B cell (primary cell): ENCODE results near the gene NPM3. TPM values are rescaled to one million over a fixed set of nuclear protein-coding genes. Genes with fewer than 3 reads are reported as not detected.
A peak's percentile ranks its signal among the peaks of the same experiment; 100 is the strongest.

Experiments used
- ATAC-seq: fragments of 200-7000 bp; cut with Tn5 transposase; one replicate; pipeline ENCODE4 v1.10.0; 2021; ENCODE audit warnings: low read depth, mild to moderate bottlenecking, moderate number of reproducible peaks, moderate library complexity
- CTCF ChIA-PET: fragments of 350-600 bp; sonication (Branson Sonifier 250); formaldehyde crosslinking; loops from one replicate; lab custom pipeline; 2021; ENCODE audit warnings: antibody characterized with exemption, inconsistent platforms; lab: Charles Lee
- POLR2A ChIA-PET: fragments of 350-600 bp; sonication (Branson Sonifier 250); formaldehyde crosslinking; loops from one replicate; lab custom pipeline; 2021; ENCODE audit warnings: antibody characterized with exemption; lab: Charles Lee
- DNase-seq: peaks from one replicate; pipeline ENCODE4 v3.0.0; 2013
- H2AFZ ChIP-seq: 2 replicates; pipeline ENCODE4 v1.6.1; 2012; ENCODE audit warnings: mild to moderate bottlenecking, low read depth, low read length; ENCODE audit not compliant: insufficient read depth, poor library complexity, severe bottlenecking
- H3K27ac ChIP-seq, 2 donors: 1 replicate in 1 of 2; 2 replicates in 1 of 2; pipeline ENCODE4 v1.5.1; 2012 to 2013; ENCODE audit warnings: low read length in 2 of 2, mild to moderate bottlenecking in 2 of 2, moderate library complexity in 1 of 2
- H3K27me3 ChIP-seq, 4 experiments: fragments of 200-600 bp in 1 of 4; sonication (generic) in 1 of 4; replicated peaks in 1 of 4; 1 replicate in 2 of 4; 2 replicates in 2 of 4; pipeline versions ENCODE4 v1.6.1 to v1.7.0; 2013 to 2016; ENCODE audit warnings: low read length in 3 of 4, mild to moderate bottlenecking in 2 of 4, mixed read lengths in 1 of 4, moderate library complexity in 1 of 4; ENCODE audit not compliant: insufficient read depth in 4 of 4, control insufficient read depth in 3 of 4; ENCODE audit errors: control extremely low read depth in 1 of 4
- H3K36me3 ChIP-seq, 2 experiments: replicated peaks in 1 of 2; 1 replicate in 1 of 2; 2 replicates in 1 of 2; pipeline versions ENCODE4 v1.6.1 to v1.7.1; 2013; ENCODE audit warnings: low read length in 1 of 2; ENCODE audit not compliant: insufficient read depth in 2 of 2, control insufficient read depth in 1 of 2; ENCODE audit errors: control extremely low read depth in 1 of 2, extremely low read depth in 1 of 2
- H3K4me1 ChIP-seq, 2 donors: fragments of 200-600 bp in 1 of 2; sonication (generic) in 1 of 2; 1 replicate in 1 of 2; 2 replicates in 1 of 2; pipeline versions ENCODE4 v1.5.1 to v1.6.1; 2013 to 2017; ENCODE audit warnings: low read length in 2 of 2; ENCODE audit not compliant: control insufficient read depth in 2 of 2, insufficient read depth in 2 of 2
- H3K4me2 ChIP-seq: replicated peaks from 2 replicates; pipeline ENCODE3; 2012; ENCODE audit warnings: mild to moderate bottlenecking, low read depth, low read length; ENCODE audit not compliant: poor library complexity, severe bottlenecking
- H3K4me3 ChIP-seq, 5 experiments: fragments of 200-600 bp in 1 of 5; sonication (generic) in 1 of 5; 1 replicate in 3 of 5; 2 replicates in 2 of 5; pipeline versions ENCODE4 v1.5.1 to v1.7.0; 2011 to 2016; ENCODE audit warnings: low read length in 4 of 5, mild to moderate bottlenecking in 4 of 5, low read depth in 2 of 5, control low read depth in 1 of 5, moderate library complexity in 1 of 5; ENCODE audit not compliant: insufficient read depth in 1 of 5; ENCODE audit errors: control extremely low read depth in 1 of 5, extremely low read depth in 1 of 5
- H3K79me2 ChIP-seq: fragments of 200-600 bp; sonication (generic); one replicate; pipeline ENCODE4 v1.6.0; 2016; ENCODE audit warnings: low read length; ENCODE audit not compliant: control insufficient read depth, insufficient read depth
- H3K9ac ChIP-seq: fragments of 200-600 bp; sonication (generic); 2 replicates; pipeline ENCODE4 v1.6.1; 2017; ENCODE audit warnings: mild to moderate bottlenecking, low read length, moderate library complexity
- H3K9me3 ChIP-seq, 3 donors: one replicate each; pipeline versions ENCODE4 v1.6.1 to v1.7.1; 2013; ENCODE audit warnings: low read length in 2 of 3; ENCODE audit not compliant: control insufficient read depth in 2 of 3, insufficient read depth in 1 of 3; ENCODE audit errors: control extremely low read depth in 1 of 3
- H4K20me1 ChIP-seq: 2 replicates; pipeline ENCODE4 v1.6.0; 2012; ENCODE audit warnings: mild to moderate bottlenecking, low read length; ENCODE audit not compliant: insufficient read depth, control insufficient read depth, poor library complexity, severe bottlenecking
- H3K27ac Mint-ChIP-seq: one replicate; pipeline ENCODE4 v1.8.0; 2021; ENCODE audit warnings: mixed read lengths
- H3K27me3 Mint-ChIP-seq: one replicate; pipeline ENCODE4 v1.8.0; 2021; ENCODE audit warnings: mixed read lengths
- H3K4me1 Mint-ChIP-seq: one replicate; pipeline ENCODE4 v1.8.0; 2021; ENCODE audit warnings: mixed read lengths
- H3K4me3 Mint-ChIP-seq: one replicate; pipeline ENCODE4 v1.8.0; 2021; ENCODE audit warnings: mixed read lengths
- H3K9me3 Mint-ChIP-seq: one replicate; pipeline ENCODE4 v1.8.0; 2022; ENCODE audit warnings: mixed read lengths; ENCODE audit not compliant: insufficient read depth
- CTCF ChIP-seq: fragments of 200-600 bp; IDR thresholded peaks from one replicate; pipeline ENCODE4 v1.8.0; 2022; ENCODE audit warnings: antibody characterized with exemption, mild to moderate bottlenecking
- EZH2 ChIP-seq: IDR thresholded peaks from 2 replicates; pipeline ENCODE4 v1.6.1; 2012; ENCODE audit warnings: borderline replicate concordance, low read depth, mild to moderate bottlenecking, moderate library complexity, low read length; ENCODE audit not compliant: insufficient read depth, poor library complexity, severe bottlenecking
- WGBS: methylation state at CpG from one replicate; pipeline ENCODE4 v1.1.5; 2013; ENCODE audit warnings: missing lambda C conversion rate; ENCODE audit not compliant: insufficient coverage; 5-methylcytosine and 5-hydroxymethylcytosine counted together
- intact Hi-C: fragments of 100-400 bp; cut with micrococcal nuclease; formaldehyde crosslinking; loops from one replicate; pipeline ENCODE4 v1.10.0; 2022
- polyA plus RNA-seq: library from polyadenylated mRNA; depleted of rRNA; stranded (reverse); fragments of >200 nt; gene quantifications from 2 replicates; pipeline ENCODE4 v1.2.3, GENCODE V29; 2012
- total RNA-seq, 2 donors: library from RNA; stranded (reverse); fragments of 120-200 nt in 1 of 2; gene quantifications; 1 replicate in 1 of 2; 2 replicates in 1 of 2; pipeline versions ENCODE4 v1.2.3 to v1.2.4, GENCODE V29; 2013 to 2022

Gene NPM3
- total and polyA plus RNA-seq, 2 donors (not counting 1 experiment from before 2014, with no cell fraction given) = 7.7 to 13.5 TPM

DNA sequence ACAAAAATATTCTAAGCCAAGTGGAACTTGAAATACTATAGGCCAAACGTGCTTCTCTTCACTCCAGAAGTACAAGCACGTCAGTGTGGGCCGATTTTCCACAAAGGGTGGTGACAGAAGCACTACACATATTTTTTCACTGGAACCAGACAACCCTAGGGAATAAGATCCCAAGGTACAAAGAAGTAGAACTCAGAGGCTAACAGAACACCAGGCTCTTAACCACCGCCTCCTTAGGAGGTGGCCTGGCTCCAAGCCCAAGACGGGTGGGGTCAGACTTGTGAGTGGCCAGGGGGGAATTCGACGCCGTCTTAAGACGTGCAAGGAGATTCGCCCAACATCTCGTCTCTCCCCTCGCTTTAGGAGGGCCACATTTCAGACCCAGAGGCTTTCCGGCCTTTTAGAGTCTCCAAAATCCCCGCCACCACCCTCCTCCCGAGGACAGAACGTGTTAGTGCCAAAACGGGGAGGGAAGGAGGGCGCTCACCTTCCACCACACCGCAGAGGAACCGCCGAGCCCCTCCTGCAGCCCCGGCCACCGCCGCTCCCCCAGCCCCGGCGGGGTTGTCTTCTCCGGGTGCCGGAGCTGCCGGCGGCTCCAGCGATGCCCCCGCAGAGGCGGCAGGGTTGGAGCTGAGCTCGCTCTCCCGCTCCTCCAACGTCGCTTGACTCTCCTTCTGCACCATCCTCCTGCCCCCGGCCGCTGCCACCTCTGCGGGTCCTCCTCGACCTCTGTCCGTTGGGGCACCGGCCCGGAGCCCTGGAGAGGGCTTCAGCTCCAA is 34.3 kb upstream of the NPM3 start:
- no peak for ATAC-seq
- peaks cover 29 to 34% of the 10 kb centered on the region in 2 donors for H3K4me1 ChIP-seq

More for the DNA sequence above, 34.3 kb upstream of the NPM3 start:
- POLR2A ChIA-PET = interaction anchor here (0.5 to 6.3 kb wide), 14 partner anchors 13 to 827 kb away, joined by 3 to 102 read pairs (median 4); partner anchors contain the start of genes ARMH3, NPM3 and TRIM8
- Histone ChIP-seq H3K36me3 (peaks cover 0 to 13% of the 10 kb centered on the region in 2 experiments), H3K79me2 (peaks cover 76% of the 10 kb centered on the region), H3K27me3 (no peaks in the 10 kb centered on the region), H3K9me3 (no peaks in the 10 kb centered on the region), H2AFZ (peak overlapping the region; percentile 57), H3K4me3 (peak overlapping the region; percentile 55 to 97 (median 92)), H3K27ac (peak overlapping the region; percentile 81 to 85), H3K4me2 (peak overlapping the region; percentile 79), H3K9ac (peak overlapping the region; percentile 96), H4K20me1 (peaks cover 56% of the 10 kb centered on the region)
- Mint-ChIP-seq H3K9me3 (no peaks in the 10 kb centered on the region), H3K4me1 (peaks cover 42% of the 10 kb centered on the region), H3K4me3 (peak overlapping the region; percentile 94), H3K27ac (peak overlapping the region; percentile 99), H3K27me3 (no peaks in the 10 kb centered on the region)
- intact Hi-C loops = loop anchor here (1.0 to 5.0 kb wide), 9 partner anchors 13 to 895 kb away; partner anchors contain the start of genes ARL3, ARMH3, GBF1 and LDB1
- WGBS = 0% methylated on average over 43 of the region's 44 CpGs
- CTCF ChIA-PET = interaction anchor here (0.9 to 9.6 kb wide), 7 partner anchors 13 to 192 kb away, joined by 3 to 48 read pairs (median 33); partner anchors contain the start of gene NPM3
- DNase-seq = no peak
- TF ChIP-seq EZH2 = no peak
- no peak for TF ChIP-seq CTCF
